GM23338 (cell line): ENCODE measurements around the gene GGT6.

Experiments used
- CTCF ChIP-seq, 2 experiments: fragments of 200-600 bp in 1 of 2; sonication (generic) in 1 of 2; conservative IDR thresholded peaks; 2 replicates each; pipeline versions ENCODE4 v1.5.1 to v1.6.1; 2016 to 2017; ENCODE audit warnings: antibody characterized with exemption in 2 of 2, low read depth in 2 of 2, mild to moderate bottlenecking in 2 of 2, moderate library complexity in 1 of 2
- EZH2 ChIP-seq: fragments of 200-600 bp; sonication (generic); IDR thresholded peaks from one replicate; pipeline ENCODE4 v1.8.0; 2017; ENCODE audit warnings: antibody characterized with exemption, mild to moderate bottlenecking, low read depth; ENCODE audit not compliant: unreplicated experiment
- JUNB ChIP-seq: IDR thresholded peaks from one replicate; pipeline ENCODE4 v1.6.1; 2016; ENCODE audit warnings: antibody characterized with exemption; ENCODE audit not compliant: unreplicated experiment

GRCh38 chr17:4513113-4514032 is 47.0 kb downstream of the GGT6 start:
- TF ChIP-seq EZH2 (no peak), CTCF (conservative IDR thresholded peaks at IDR 0.05; ENCODE audit: low read depth in 2 of 2) (no peak), JUNB (no peak)
